HEK293 (cell line): Measurements from ENCODE around the gene GMPR2.

Experiments used
- CTCF ChIA-PET: fragments of 350-600 bp; formaldehyde crosslinking; extraction: SDS; loops from one replicate; lab custom pipeline; 2021; ENCODE audit warnings: antibody characterized with exemption; lab: Yijun Ruan, JAX
- POLR2A ChIA-PET: fragments of 300-600 bp; formaldehyde crosslinking; extraction: SDS; loops from one replicate; lab custom pipeline; 2020; ENCODE audit warnings: antibody characterized with exemption, inconsistent platforms; lab: Yijun Ruan, JAX
- H3K27ac ChIP-seq: fragments of 200-500 bp; sonication (Bioruptor generic); 2 replicates; pipeline ENCODE4 v1.5.1; 2014; ENCODE audit warnings: low read depth, low read length, control low read depth, inconsistent platforms; ENCODE audit errors: extremely low read depth
- H3K36me3 ChIP-seq, 2 experiments: fragments of 200-500 bp in 1 of 2; sonication (Bioruptor generic) in 1 of 2; 1 replicate in 1 of 2; 2 replicates in 1 of 2; pipeline ENCODE4 v1.5.1; 2014 to 2017; ENCODE audit warnings: inconsistent platforms in 2 of 2, low read length in 2 of 2; ENCODE audit not compliant: control insufficient read depth in 2 of 2, insufficient read depth in 1 of 2
- H3K4me1 ChIP-seq: fragments of 200-500 bp; sonication (Bioruptor generic); 2 replicates; pipeline ENCODE4 v1.5.1; 2014; ENCODE audit warnings: mild to moderate bottlenecking, low read length, inconsistent platforms; ENCODE audit not compliant: control insufficient read depth, insufficient read depth
- H3K4me3 ChIP-seq: 2 replicates; pipeline ENCODE4 v1.5.1; 2011; ENCODE audit warnings: low read depth, mild to moderate bottlenecking, control low read depth, low read length, moderate library complexity
- H3K9me3 ChIP-seq: fragments of 200-500 bp; sonication (Bioruptor generic); 2 replicates; pipeline ENCODE4 v1.5.1; 2014; ENCODE audit warnings: low read depth, low read length, inconsistent platforms; ENCODE audit not compliant: control insufficient read depth, insufficient read depth
- AEBP2 ChIP-seq: fragments of 450-650 bp; formaldehyde crosslinking; IDR thresholded peaks from 2 replicates; pipeline ENCODE4 v1.5.1; 2016; ENCODE audit warnings: missing biosample characterization, missing genetic modification characterization, borderline replicate concordance
- GFI1B ChIP-seq: fragments of 450-650 bp; formaldehyde crosslinking; IDR thresholded peaks from 2 replicates; pipeline ENCODE4 v1.5.1; 2016; ENCODE audit warnings: missing biosample characterization, missing genetic modification characterization
- HIC1 ChIP-seq: fragments of 450-650 bp; formaldehyde crosslinking; IDR thresholded peaks from 2 replicates; pipeline ENCODE4 v1.5.1; 2016; ENCODE audit warnings: missing biosample characterization, missing genetic modification characterization
- MYNN ChIP-seq: fragments of 450-650 bp; formaldehyde crosslinking; IDR thresholded peaks from 2 replicates; pipeline ENCODE4 v1.5.1; 2016; ENCODE audit warnings: missing biosample characterization, missing genetic modification characterization, borderline replicate concordance
- REST ChIP-seq: fragments of 450-650 bp; formaldehyde crosslinking; IDR thresholded peaks from 2 replicates; pipeline ENCODE4 v1.5.1; 2016; ENCODE audit warnings: missing biosample characterization, missing genetic modification characterization
- SCRT1 ChIP-seq: fragments of 450-650 bp; formaldehyde crosslinking; IDR thresholded peaks from 2 replicates; pipeline ENCODE4 v1.5.1; 2016; ENCODE audit warnings: missing biosample characterization, missing genetic modification characterization, borderline replicate concordance
- ZFP41 ChIP-seq: fragments of 450-650 bp; formaldehyde crosslinking; IDR thresholded peaks from 2 replicates; pipeline ENCODE4 v1.5.1; 2016; ENCODE audit warnings: missing biosample characterization, missing genetic modification characterization, borderline replicate concordance
- ZNF112 ChIP-seq: fragments of 450-650 bp; formaldehyde crosslinking; IDR thresholded peaks from 2 replicates; pipeline ENCODE4 v1.5.0; 2017; ENCODE audit warnings: missing biosample characterization, missing genetic modification characterization
- ZNF133 ChIP-seq: fragments of 450-650 bp; formaldehyde crosslinking; IDR thresholded peaks from 2 replicates; pipeline ENCODE4 v1.5.1; 2016; ENCODE audit warnings: missing biosample characterization, missing genetic modification characterization
- ZNF140 ChIP-seq: fragments of 450-650 bp; formaldehyde crosslinking; IDR thresholded peaks from 2 replicates; pipeline ENCODE4 v1.5.1; 2016; ENCODE audit warnings: missing biosample characterization, missing genetic modification characterization
- ZNF155 ChIP-seq: fragments of 450-650 bp; formaldehyde crosslinking; IDR thresholded peaks from 2 replicates; pipeline ENCODE4 v1.5.1; 2016; ENCODE audit warnings: missing biosample characterization, missing genetic modification characterization
- ZNF174 ChIP-seq: fragments of 450-650 bp; formaldehyde crosslinking; IDR thresholded peaks from 2 replicates; pipeline ENCODE4 v1.5.0; 2017; ENCODE audit warnings: missing biosample characterization, mild to moderate bottlenecking, missing genetic modification characterization
- ZNF19 ChIP-seq: fragments of 450-650 bp; formaldehyde crosslinking; IDR thresholded peaks from 2 replicates; pipeline ENCODE4; 2016; ENCODE audit warnings: missing biosample characterization, missing genetic modification characterization, low read depth
- ZNF37A ChIP-seq: fragments of 450-650 bp; IDR thresholded peaks from 2 replicates; pipeline ENCODE4 v1.5.1; 2018; ENCODE audit warnings: missing biosample characterization, missing genetic modification characterization
- ZNF473 ChIP-seq: fragments of 450-650 bp; formaldehyde crosslinking; IDR thresholded peaks from 2 replicates; pipeline ENCODE4 v1.5.1; 2017; ENCODE audit warnings: missing biosample characterization, missing genetic modification characterization
- ZNF48 ChIP-seq: fragments of 450-650 bp; formaldehyde crosslinking; IDR thresholded peaks from 2 replicates; pipeline ENCODE4 v1.5.1; 2016; ENCODE audit warnings: missing biosample characterization, missing genetic modification characterization
- TF ChIP-seq, protein P1 (sequence below): fragments of 450-650 bp; formaldehyde crosslinking; IDR thresholded peaks from 2 replicates; pipeline ENCODE4 v1.5.1; 2017; ENCODE audit warnings: missing biosample characterization, missing genetic modification characterization
- TF ChIP-seq, protein P2 (sequence below): fragments of 450-650 bp; formaldehyde crosslinking; IDR thresholded peaks from 2 replicates; pipeline ENCODE4 v1.5.1; 2016; ENCODE audit warnings: missing biosample characterization, missing genetic modification characterization

Gene GMPR2

GRCh38 chr14:24184104-24184970 lies 48.4 kb upstream of the GMPR2 start:
- CTCF ChIA-PET: interaction anchor here (2.2 kb wide), 1 partner anchor 23 kb away, joined by 8 read pairs; the partner anchor contains the start of gene IRF9
- H3K4me1 ChIP-seq: peaks cover 7% of the 10 kb centered on the region; the same call in 1 of the 2 replicates
- TF ChIP-seq MYNN (tag by site-specific recombination): no peak
- no peak for TF ChIP-seq ZNF133 (tag by site-specific recombination)
- TF ChIP-seq ZNF155 (tag by site-specific recombination): no peak
- no peak for TF ChIP-seq ZNF140 (tag by site-specific recombination)
- TF ChIP-seq ZFP41 (tag by site-specific recombination): no peak
- no peak for TF ChIP-seq ZNF112 (tag by site-specific recombination)
- TF ChIP-seq, protein P1, sequence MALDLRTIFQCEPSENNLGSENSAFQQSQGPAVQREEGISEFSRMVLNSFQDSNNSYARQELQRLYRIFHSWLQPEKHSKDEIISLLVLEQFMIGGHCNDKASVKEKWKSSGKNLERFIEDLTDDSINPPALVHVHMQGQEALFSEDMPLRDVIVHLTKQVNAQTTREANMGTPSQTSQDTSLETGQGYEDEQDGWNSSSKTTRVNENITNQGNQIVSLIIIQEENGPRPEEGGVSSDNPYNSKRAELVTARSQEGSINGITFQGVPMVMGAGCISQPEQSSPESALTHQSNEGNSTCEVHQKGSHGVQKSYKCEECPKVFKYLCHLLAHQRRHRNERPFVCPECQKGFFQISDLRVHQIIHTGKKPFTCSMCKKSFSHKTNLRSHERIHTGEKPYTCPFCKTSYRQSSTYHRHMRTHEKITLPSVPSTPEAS (tag by site-specific recombination): no peak
- no peak for TF ChIP-seq REST (tag by site-specific recombination)
- TF ChIP-seq ZNF473 (tag by site-specific recombination): no peak
- TF ChIP-seq GFI1B (tag by site-specific recombination): no peak
- TF ChIP-seq, protein P2, sequence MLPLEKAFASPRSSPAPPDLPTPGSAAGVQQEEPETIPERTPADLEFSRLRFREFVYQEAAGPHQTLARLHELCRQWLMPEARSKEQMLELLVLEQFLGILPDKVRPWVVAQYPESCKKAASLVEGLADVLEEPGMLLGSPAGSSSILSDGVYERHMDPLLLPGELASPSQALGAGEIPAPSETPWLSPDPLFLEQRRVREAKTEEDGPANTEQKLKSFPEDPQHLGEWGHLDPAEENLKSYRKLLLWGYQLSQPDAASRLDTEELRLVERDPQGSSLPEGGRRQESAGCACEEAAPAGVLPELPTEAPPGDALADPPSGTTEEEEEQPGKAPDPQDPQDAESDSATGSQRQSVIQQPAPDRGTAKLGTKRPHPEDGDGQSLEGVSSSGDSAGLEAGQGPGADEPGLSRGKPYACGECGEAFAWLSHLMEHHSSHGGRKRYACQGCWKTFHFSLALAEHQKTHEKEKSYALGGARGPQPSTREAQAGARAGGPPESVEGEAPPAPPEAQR (tag by site-specific recombination): no peak
- TF ChIP-seq HIC1 (tag by site-specific recombination): no peak
- TF ChIP-seq, all 188 proteins: peak for 0
- POLR2A ChIA-PET: no interaction called here
- Histone ChIP-seq H3K4me3 (no peak overlapping the region), H3K36me3 (peaks cover 0 to 85% of the 10 kb centered on the region in 2 experiments; a peak in 2 of 3 replicates), H3K27ac (no peak overlapping the region), H3K9me3 (no peaks in the 10 kb centered on the region)

DNA sequence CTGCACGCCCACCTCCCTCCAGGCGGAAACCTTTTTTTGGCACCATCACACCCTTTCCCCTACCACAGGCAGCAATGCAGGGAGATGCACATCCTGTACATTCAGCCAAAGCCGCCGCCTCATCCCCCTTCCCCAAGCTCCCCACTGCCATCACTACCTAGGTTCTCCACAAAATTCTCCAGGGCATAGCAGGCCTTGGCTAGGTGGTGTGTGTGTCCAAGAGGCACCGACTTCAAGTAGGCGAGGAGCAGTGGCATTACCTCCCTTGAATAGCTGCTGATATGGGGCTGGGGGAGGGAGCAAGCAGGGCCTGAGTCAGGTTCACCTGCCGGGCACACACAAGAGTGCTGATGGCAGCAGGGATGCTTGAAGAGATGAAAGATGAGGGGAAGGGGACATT lies 47.7 kb upstream of the GMPR2 start:
- Histone ChIP-seq H3K4me1 (peaks cover 7% of the 10 kb centered on the region; the same call in 1 of the 2 replicates), H3K27ac (no peak overlapping the region), H3K4me3 (no peak overlapping the region), H3K36me3 (peaks cover 0 to 84% of the 10 kb centered on the region in 2 experiments; a peak in 2 of 3 replicates), H3K9me3 (no peaks in the 10 kb centered on the region)
- ChIA-PET CTCF (interaction anchor here (0.9 to 2.2 kb wide), 2 partner anchors 24 to 112 kb away, joined by 5 to 8 read pairs; partner anchors contain the start of gene IRF9), POLR2A (interaction anchor here (0.5 to 1.0 kb wide), 2 partner anchors 14 to 91 kb away, joined by 3 to 8 read pairs; partner anchors contain the start of gene PCK2)
- TF ChIP-seq SCRT1 (no peak), ZNF174 (no peak), ZFP41 (tag by site-specific recombination) (no peak), ZNF19 (no peak), ZNF37A (tag by site-specific recombination) (no peak), AEBP2 (tag by site-specific recombination) (no peak), REST (tag by site-specific recombination) (no peak), ZNF48 (tag by site-specific recombination) (no peak)
